Endothelial cell of umbilical vein (primary cell): ENCODE data around the gene ATP5IF1. TPM values are rescaled to one million over a fixed set of nuclear protein-coding genes. Genes with fewer than 3 reads are reported as not detected.

Source experiments
- BruUV-seq: library from RNA; stranded (reverse); fragments of 400-500 nt; replicated peaks from 2 replicates; lab custom pipeline; 2021; lab: Mats Ljungman, UMichigan
- CTCF ChIA-PET: fragments of 300-600, 350-600 bp; sonication (Branson Sonifier 250); formaldehyde crosslinking; loops from one replicate; lab custom pipeline; 2021; ENCODE audit warnings: antibody characterized with exemption, inconsistent platforms; lab: Charles Lee
- POLR2A ChIA-PET: fragments of 300-600, 350-600 bp; sonication (Branson Sonifier 250); formaldehyde crosslinking; loops from one replicate; lab custom pipeline; 2021; ENCODE audit warnings: antibody characterized with exemption, inconsistent platforms; lab: Charles Lee
- DNase-seq: peaks from one replicate; pipeline ENCODE4 v3.0.0-alpha.2; 2011; ENCODE audit warnings: low read depth, low spot score
- FAIRE-seq: peaks from 2 replicates; lab custom pipeline; 2011; peaks lifted over from hg19 to GRCh38; lab: Jason Lieb, UNC
- H2AFZ ChIP-seq: 2 replicates; pipeline ENCODE4 v1.6.0; 2012; ENCODE audit warnings: low read depth, low read length, control low read depth, inconsistent platforms
- H3K27ac ChIP-seq: 2 replicates; pipeline ENCODE4 v1.5.1; 2011; ENCODE audit warnings: low read depth, mild to moderate bottlenecking, control low read depth, low read length, moderate library complexity; ENCODE audit not compliant: insufficient read depth
- H3K27me3 ChIP-seq, 2 experiments: 2 replicates each; pipeline versions ENCODE4 v1.6.0 to v1.6.1; 2011; ENCODE audit warnings: low read length in 2 of 2, mixed read lengths in 1 of 2; ENCODE audit not compliant: control insufficient read depth in 2 of 2, insufficient read depth in 2 of 2
- H3K36me3 ChIP-seq, 2 experiments: 2 replicates in 1 of 2; 3 replicates in 1 of 2; pipeline ENCODE4 v1.5.1; 2011; ENCODE audit warnings: low read length in 2 of 2, mild to moderate bottlenecking in 1 of 2, moderate library complexity in 1 of 2; ENCODE audit not compliant: control insufficient read depth in 2 of 2, insufficient read depth in 2 of 2; ENCODE audit errors: extremely low read depth in 1 of 2
- H3K4me1 ChIP-seq: 3 replicates; pipeline ENCODE4 v1.5.1; 2011; ENCODE audit warnings: mild to moderate bottlenecking, low read length; ENCODE audit not compliant: control insufficient read depth, insufficient read depth; ENCODE audit errors: extremely low read depth
- H3K4me2 ChIP-seq: 2 replicates; pipeline ENCODE4 v1.6.1; 2011; ENCODE audit warnings: low read length, control low read depth, mixed read lengths; ENCODE audit not compliant: insufficient read depth
- H3K4me3 ChIP-seq, 3 experiments: fragments of 200-600 bp in 1 of 3; sonication (generic), shearing (Covaris generic) in 1 of 3; replicated peaks in 1 of 3; 2 replicates each; pipeline ENCODE4 v1.5.1; 2011 to 2016; ENCODE audit warnings: control low read depth in 3 of 3, low read length in 3 of 3, mild to moderate bottlenecking in 2 of 3, inconsistent platforms in 1 of 3, low read depth in 1 of 3, moderate library complexity in 1 of 3; ENCODE audit not compliant: insufficient read depth in 1 of 3
- H3K79me2 ChIP-seq: 2 replicates; pipeline ENCODE4 v1.6.0; 2012; ENCODE audit warnings: low read length, inconsistent platforms; ENCODE audit not compliant: control insufficient read depth, insufficient read depth
- H3K9ac ChIP-seq: replicated peaks from 2 replicates; pipeline ENCODE3; 2011; ENCODE audit warnings: low read length, control low read depth; ENCODE audit not compliant: insufficient read depth; ENCODE audit errors: extremely low read depth
- H3K9me1 ChIP-seq: replicated peaks from 3 replicates; pipeline ENCODE4 v1.6.0; 2011; ENCODE audit warnings: mild to moderate bottlenecking, low read length; ENCODE audit not compliant: control insufficient read depth, insufficient read depth; ENCODE audit errors: extremely low read depth
- H3K9me3 ChIP-seq: replicated peaks from 2 replicates; pipeline ENCODE4 v1.5.1; 2012; ENCODE audit warnings: low read length, inconsistent platforms; ENCODE audit not compliant: control insufficient read depth, insufficient read depth
- H4K20me1 ChIP-seq: replicated peaks from 2 replicates; pipeline ENCODE3; 2011; ENCODE audit warnings: mild to moderate bottlenecking, low read length; ENCODE audit not compliant: control insufficient read depth, insufficient read depth; ENCODE audit errors: extremely low read depth
- CTCF ChIP-seq, 2 donors: IDR thresholded peaks; 1 replicate in 1 of 2; 2 replicates in 1 of 2; pipeline ENCODE4 v1.5.1; 2011; ENCODE audit warnings: low read length in 2 of 2, mild to moderate bottlenecking in 2 of 2, moderate library complexity in 2 of 2, control low read depth in 1 of 2, inconsistent platforms in 1 of 2, low read depth in 1 of 2; ENCODE audit not compliant: insufficient read depth in 1 of 2; ENCODE audit errors: extremely low read depth in 1 of 2
- EZH2 ChIP-seq: IDR thresholded peaks from 2 replicates; pipeline ENCODE4 v1.6.1; 2012; ENCODE audit warnings: borderline replicate concordance, low read depth, mild to moderate bottlenecking, moderate library complexity, low read length, inconsistent platforms; ENCODE audit not compliant: severe bottlenecking
- FOS ChIP-seq: IDR thresholded peaks from 2 replicates; pipeline ENCODE4 v1.6.1; 2011; ENCODE audit warnings: mild to moderate bottlenecking, low read length, moderate library complexity, borderline replicate concordance; ENCODE audit not compliant: insufficient read depth
- GATA2 ChIP-seq: IDR thresholded peaks from 2 replicates; pipeline ENCODE4 v1.7.0; 2011; ENCODE audit warnings: low read depth, mild to moderate bottlenecking, moderate library complexity, mixed read lengths, low read length; ENCODE audit not compliant: insufficient read length, insufficient read depth
- JUN ChIP-seq: IDR thresholded peaks from 2 replicates; pipeline ENCODE4 v1.6.1; 2011; ENCODE audit warnings: borderline replicate concordance, low read depth; ENCODE audit not compliant: insufficient read length, insufficient read depth
- MAX ChIP-seq: IDR thresholded peaks from 2 replicates; pipeline ENCODE4 v1.6.1; 2011; ENCODE audit not compliant: insufficient read depth, insufficient read length
- MYC ChIP-seq: IDR thresholded peaks from one replicate; pipeline ENCODE4 v1.6.1; 2011; ENCODE audit warnings: mild to moderate bottlenecking, low read depth, low read length
- POLR2A ChIP-seq: IDR thresholded peaks from 2 replicates; pipeline ENCODE4 v1.6.1; 2012; ENCODE audit warnings: low read depth, mild to moderate bottlenecking, control low read depth, low read length
- POLR2AphosphoS5 ChIP-seq: IDR thresholded peaks from 2 replicates; pipeline ENCODE4 v1.6.1; 2012; ENCODE audit warnings: low read depth, mild to moderate bottlenecking, control low read depth, low read length, moderate library complexity; ENCODE audit not compliant: insufficient read depth
- dilution Hi-C: fragments of 300-500 bp; cut with MboI; formaldehyde crosslinking; loops from one replicate; pipeline ENCODE4 v1.15.0; 2019; ENCODE audit warnings: low sequenced_read_pairs; ENCODE audit not compliant: extremely low pct_ligation_motif_present
- intact Hi-C: fragments of 100-400 bp; cut with micrococcal nuclease; formaldehyde crosslinking; loops from one replicate; pipeline ENCODE4 v1.10.0; 2022
- polyA plus RNA-seq, 4 experiments: library from polyadenylated mRNA; depleted of rRNA in 3 of 4; stranded (reverse) in 3 of 4; unstranded in 1 of 4; fragments of >200 nt; gene quantifications; 2 replicates each; pipeline versions ENCODE4 v1.2.1 to v1.2.3, GENCODE V29; 2011 to 2012; ENCODE audit warnings: missing spikeins in 1 of 4
- total RNA-seq: library from RNA; stranded (reverse); gene quantifications from 2 replicates; pipeline ENCODE4 v1.2.3, GENCODE V29; 2021

The ATP5IF1 gene
- total and polyA plus RNA-seq, 2 donors (not counting 3 experiments of a cell fraction or from before 2014, with no cell fraction given): 133 to 243 TPM

GRCh38 chr1:28244549-28245251 lies 8.8 kb downstream of the ATP5IF1 start:
- Histone ChIP-seq H3K9me1 (no peaks in the 10 kb centered on the region), H3K4me1 (peaks cover 29% of the 10 kb centered on the region), H3K9ac (no peak overlapping the region), H3K9me3 (no peaks in the 10 kb centered on the region), H2AFZ (no peak overlapping the region), H3K36me3 (no peaks in the 10 kb centered on the region), H3K4me2 (no peak overlapping the region), H3K79me2 (peaks cover 2% of the 10 kb centered on the region), H3K4me3 (no peak overlapping the region), H3K27ac (no peak overlapping the region), H3K27me3 (no peaks in the 10 kb centered on the region), H4K20me1 (no peaks in the 10 kb centered on the region)
- dilution Hi-C loops (no loop called here), intact Hi-C loops (no loop called here)
- FAIRE-seq: peak; percentile 61
- no TSS peak for BruUV-seq
- TF ChIP-seq POLR2A (no peak), GATA2 (no peak), MAX (no peak), POLR2AphosphoS5 (no peak), EZH2 (no peak), JUN (no peak), MYC (no peak), FOS (no peak), CTCF (IDR thresholded peaks at IDR 0.05; ENCODE audit: extremely low read depth in 1 of 2, insufficient read depth in 1 of 2, low read depth in 1 of 2, low read length in 2 of 2) (no peak)
- ChIA-PET CTCF (interaction anchor here (1.1 to 1.6 kb wide), 4 partner anchors 9 to 177 kb away, joined by 4 to 5 read pairs (median 4); no protein-coding TSS in a partner anchor), POLR2A (interaction anchor here (0.6 to 1.1 kb wide), 3 partner anchors 9 to 373 kb away, joined by 3 to 5 read pairs (median 4); partner anchors contain the start of gene ATP5IF1)
- DNase-seq: no peak
